ENCODE measurements around the gene GRHL1. TPM values are rescaled to one million over a fixed set of nuclear protein-coding genes. Genes with fewer than 3 reads are reported as not detected.

The GRHL1 gene
- total and polyA plus RNA-seq, 9 of the 15 experiments (the other 6 are each of a cell fraction or from before 2014, with no cell fraction given), result 1.7 to 6.1 (median 4.7) TPM

DNA sequence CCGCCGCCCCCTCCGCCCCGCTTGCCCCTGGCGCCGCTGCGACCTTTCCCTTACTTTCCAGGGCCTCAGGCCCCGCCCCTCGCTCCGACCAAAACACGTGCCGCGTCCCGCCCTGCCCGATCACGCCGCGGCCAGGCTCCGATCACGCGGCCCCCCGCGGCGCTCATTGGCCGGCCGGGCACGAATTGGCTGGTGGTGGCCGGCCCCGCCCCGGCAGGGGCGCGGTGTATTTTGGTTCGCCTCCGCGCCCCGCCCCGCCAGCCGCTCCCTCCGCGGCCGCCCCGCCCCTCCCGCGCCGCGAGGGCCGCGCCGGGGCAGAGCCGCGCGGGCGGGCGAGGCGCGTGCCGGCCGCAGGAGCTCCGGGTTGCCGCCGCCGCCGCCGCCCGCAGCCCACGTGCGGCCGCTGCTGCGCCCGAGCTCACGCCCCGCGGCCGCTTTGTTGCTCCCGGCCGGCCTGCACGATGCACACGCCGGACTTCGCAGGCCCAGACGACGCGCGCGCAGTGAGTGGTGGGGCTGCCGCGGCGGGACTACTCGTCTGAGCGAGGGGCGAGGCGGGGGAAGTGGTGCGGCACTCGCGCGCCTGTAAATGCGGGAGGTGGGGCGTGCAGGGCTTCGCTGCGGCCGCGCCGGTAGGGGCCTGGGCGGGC, 91.9 kb downstream of the GRHL1 start, which contains the start of gene KLF11 (continued):
- TF ChIP-seq, protein P1, sequence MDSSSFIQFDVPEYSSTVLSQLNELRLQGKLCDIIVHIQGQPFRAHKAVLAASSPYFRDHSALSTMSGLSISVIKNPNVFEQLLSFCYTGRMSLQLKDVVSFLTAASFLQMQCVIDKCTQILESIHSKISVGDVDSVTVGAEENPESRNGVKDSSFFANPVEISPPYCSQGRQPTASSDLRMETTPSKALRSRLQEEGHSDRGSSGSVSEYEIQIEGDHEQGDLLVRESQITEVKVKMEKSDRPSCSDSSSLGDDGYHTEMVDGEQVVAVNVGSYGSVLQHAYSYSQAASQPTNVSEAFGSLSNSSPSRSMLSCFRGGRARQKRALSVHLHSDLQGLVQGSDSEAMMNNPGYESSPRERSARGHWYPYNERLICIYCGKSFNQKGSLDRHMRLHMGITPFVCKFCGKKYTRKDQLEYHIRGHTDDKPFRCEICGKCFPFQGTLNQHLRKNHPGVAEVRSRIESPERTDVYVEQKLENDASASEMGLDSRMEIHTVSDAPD (CRISPR knock-in tag; IDR thresholded peaks at IDR 0.05), result no peak
- TF ChIP-seq FOS (IDR thresholded peaks at IDR 0.05; ENCODE audit: extremely low read depth, insufficient read length), result peak; percentile 74
- TF ChIP-seq SMAD4 (CRISPR knock-in tag; conservative IDR thresholded peaks at IDR 0.05), result peak; percentile 82
- peak in 1 of 2 experiments; percentile 24; a peak in 1 of 4 replicates for TF ChIP-seq TBL1XR1 (IDR thresholded peaks at IDR 0.05; ENCODE audit: low read length in 2 of 2)
- no peak for TF ChIP-seq MEIS2 (IDR thresholded peaks at IDR 0.05; ENCODE audit: partially characterized antibody)
- no peak for TF ChIP-seq FOXJ2 (tag; IDR thresholded peaks at IDR 0.05)
- no peak for TF ChIP-seq ZNF583 (CRISPR knock-in tag; IDR thresholded peaks at IDR 0.05)
- TF ChIP-seq HMGXB4 (CRISPR knock-in tag; IDR thresholded peaks at IDR 0.05), result peak; percentile 93; the same call in 1 of the 2 replicates
- peak; percentile 22; the same call in 1 of the 2 replicates for TF ChIP-seq MXI1 (IDR thresholded peaks at IDR 0.05; ENCODE audit: low read depth, low read length)
- TF ChIP-seq KAT7 (CRISPR knock-in tag; IDR thresholded peaks at IDR 0.05; ENCODE audit: borderline replicate concordance), result 0 out of 2 replicates have a peak, but pooled peaks have one; percentile 40
- peak; percentile 98 to 100 for TF ChIP-seq MLX (CRISPR knock-in tag; conservative IDR thresholded peaks at IDR 0.05)
- TF ChIP-seq CTBP1 (IDR thresholded peaks at IDR 0.05; ENCODE audit: borderline replicate concordance), result peak; percentile 90
- TF ChIP-seq ZC3H8 (IDR thresholded peaks at IDR 0.05), result no peak
- no peak for TF ChIP-seq NR4A1 (CRISPR knock-in tag; IDR thresholded peaks at IDR 0.05)
- TF ChIP-seq NR4A1 (tag; IDR thresholded peaks at IDR 0.05), result peak; percentile 33; the same call in 1 of the 2 replicates
- peak; percentile 92 for TF ChIP-seq MYC (IDR thresholded peaks at IDR 0.05; ENCODE audit: low read depth, low read length)
- no peak for TF ChIP-seq MYC (CRISPR knock-in tag; IDR thresholded peaks at IDR 0.05; ENCODE audit: borderline replicate concordance, low read depth)
- no peak for TF ChIP-seq ZNF444 (CRISPR knock-in tag; IDR thresholded peaks at IDR 0.05)
- TF ChIP-seq ZNF140 (CRISPR knock-in tag; IDR thresholded peaks at IDR 0.05), result no peak
- TF ChIP-seq SMAD3 (CRISPR knock-in tag; conservative IDR thresholded peaks at IDR 0.05), result no peak
- TF ChIP-seq TFAP4 (CRISPR knock-in tag; IDR thresholded peaks at IDR 0.05; ENCODE audit: borderline replicate concordance), result 0 out of 2 replicates have a peak, but pooled peaks have one; percentile 4
- peak; percentile 85 for TF ChIP-seq POLR2G (IDR thresholded peaks at IDR 0.05; ENCODE audit: low read depth, low read length)
- TF ChIP-seq POLR3G (IDR thresholded peaks at IDR 0.05; ENCODE audit: extremely low read depth, insufficient read length, insufficient replicate concordance), result no peak
- 0 out of 4 replicates have a peak, but pooled peaks of 1 of the 2 experiments have one; percentile 39 for TF ChIP-seq SIN3A (IDR thresholded peaks at IDR 0.05; ENCODE audit: borderline replicate concordance in 2 of 2, control insufficient read depth in 1 of 2, low read depth in 2 of 2, low read length in 2 of 2)

Data from K562 (cell line).